ENCODE data around the gene MCFD2.
"Not testable (repeated sequence)": the region's sequence is repeated elsewhere in the genome, so short reads cannot be mapped to it uniquely, and the experiment has no call there.

MCFD2 gene

GRCh38 chr2:46913471-46914381 is 1.9 kb downstream of the MCFD2 start:
- DNase-seq (ENCODE audit: extremely low read depth, low read depth), result no peak
- no peak for TF ChIP-seq CTCF (IDR thresholded peaks at IDR 0.05; ENCODE audit: low read depth, low read length)

DNA sequence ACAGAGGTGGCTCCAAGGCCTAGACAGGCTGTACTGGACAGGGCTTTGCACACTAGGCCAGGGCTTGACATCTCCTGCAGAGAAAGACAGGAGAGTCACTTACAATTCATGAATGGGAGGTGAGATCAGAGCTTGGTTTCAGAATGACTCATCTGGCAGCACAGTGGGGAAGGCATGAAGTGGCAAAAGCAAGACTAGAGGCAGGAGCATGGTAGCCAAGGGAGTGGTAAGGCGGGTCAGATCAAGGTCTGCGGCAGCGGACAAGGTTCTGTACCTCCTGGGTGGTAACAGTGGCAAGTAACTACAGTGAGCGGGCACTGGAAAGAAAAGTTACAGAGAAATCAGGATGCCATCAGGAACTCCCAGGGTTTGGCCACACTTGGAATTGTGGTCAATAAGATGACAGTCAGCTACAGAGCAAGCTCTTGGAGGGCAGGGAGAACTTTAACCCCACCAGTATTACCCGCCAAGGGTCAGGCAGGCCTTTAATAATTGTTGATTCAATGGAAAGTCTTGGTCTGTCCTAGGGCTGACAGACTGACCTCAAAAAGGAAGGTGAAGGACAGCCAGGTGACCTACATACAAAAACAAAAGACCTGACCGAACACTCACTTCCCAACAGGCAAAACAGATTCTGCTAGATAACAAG is 5.7 kb downstream of the MCFD2 start:
- no peak for TF ChIP-seq CTCF (IDR thresholded peaks at IDR 0.05; ENCODE audit: low read depth, low read length)
- DNase-seq (ENCODE audit: extremely low read depth, low read depth), result no peak

- no peak for DNase-seq (ENCODE audit: extremely low read depth, low read depth)
- no peak for TF ChIP-seq CTCF (IDR thresholded peaks at IDR 0.05; ENCODE audit: low read depth, low read length)
These were observed 6.5 kb downstream of the MCFD2 start for GRCh38 chr2:46909150-46909549.

GRCh38 chr2:46904908-46905678 is 10.5 kb downstream of the MCFD2 start:
- not testable (repeated sequence) for DNase-seq (ENCODE audit: extremely low read depth, low read depth)

- not testable (repeated sequence) for DNase-seq (ENCODE audit: extremely low read depth, low read depth)
These were observed 12.6 kb downstream of the MCFD2 start for GRCh38 chr2:46902980-46903379.

DNA sequence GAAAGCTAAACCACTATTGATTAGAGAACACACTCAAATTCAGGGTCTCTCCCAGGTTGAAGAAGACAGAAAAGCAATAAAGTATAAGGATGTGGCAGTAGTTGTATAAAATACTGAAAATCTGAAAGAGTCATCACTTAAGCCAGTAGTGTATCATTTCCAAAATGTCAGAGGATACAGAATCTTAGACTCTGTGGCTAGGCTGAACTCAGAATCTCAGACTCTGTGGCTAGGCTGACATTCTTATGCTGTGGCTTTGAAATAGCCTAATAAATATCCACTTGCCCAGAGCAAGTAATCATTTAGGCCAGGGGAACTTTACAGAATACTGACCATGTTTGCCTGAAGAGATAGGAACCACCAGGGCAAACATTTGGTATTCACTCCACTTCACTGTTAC is 13.1 kb downstream of the MCFD2 start:
- no peak for TF ChIP-seq CTCF (IDR thresholded peaks at IDR 0.05; ENCODE audit: low read depth, low read length)

DNA sequence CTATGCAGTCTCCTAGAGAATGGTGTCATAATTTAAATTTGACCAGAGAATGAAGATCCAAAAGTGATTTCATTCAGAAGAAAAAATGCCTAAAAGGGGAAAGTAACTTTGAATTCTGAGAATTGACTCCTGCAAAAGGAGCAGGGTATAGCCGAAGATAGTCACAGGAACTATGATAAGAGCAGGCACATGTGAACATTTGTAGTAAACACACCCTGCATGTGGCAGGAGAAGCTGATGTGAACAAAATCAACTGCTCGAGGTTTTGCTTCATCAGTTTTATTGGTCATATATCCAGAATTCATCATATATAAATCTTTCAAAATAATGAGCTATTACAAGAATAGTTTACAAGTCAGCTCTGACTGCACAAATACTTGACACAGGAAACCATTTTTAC is 14.0 kb downstream of the MCFD2 start:
- TF ChIP-seq CTCF (IDR thresholded peaks at IDR 0.05; ENCODE audit: low read depth, low read length), result no peak

More for the DNA sequence above, 13.1 kb downstream of the MCFD2 start:
- no peak for DNase-seq (ENCODE audit: extremely low read depth, low read depth)

DNA sequence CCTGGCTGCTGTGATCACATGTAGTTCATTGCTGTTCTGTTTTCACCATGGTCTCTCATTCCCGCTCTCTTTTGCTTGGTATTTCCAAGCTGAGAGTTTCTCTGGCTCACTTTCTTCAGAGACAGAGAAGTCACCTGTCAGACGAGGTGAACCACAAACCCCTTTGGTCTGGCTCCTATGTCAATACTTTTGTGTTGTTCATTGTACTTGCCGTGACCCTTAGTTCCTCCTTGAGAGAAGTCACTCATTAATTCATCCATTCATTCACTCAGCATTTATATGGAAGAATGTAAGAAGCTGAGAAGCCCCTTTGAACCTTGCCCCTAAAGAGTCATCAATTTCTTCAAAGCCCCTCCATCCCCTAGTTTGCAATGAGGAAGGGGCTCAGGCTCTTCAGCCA is 15.2 kb downstream of the MCFD2 start:
- no peak for DNase-seq (ENCODE audit: extremely low read depth, low read depth)
- TF ChIP-seq CTCF (IDR thresholded peaks at IDR 0.05; ENCODE audit: low read depth, low read length), result no peak

More for the DNA sequence above, 14.0 kb downstream of the MCFD2 start:
- DNase-seq (ENCODE audit: extremely low read depth, low read depth), result no peak

Data from AG09319 (cell line).